IPS-11a (cell line): Measurements from ENCODE around the gene AHCYL1.
A peak's percentile ranks its signal among the peaks of the same experiment; 100 is the strongest.

Experiments used
- H3K4me3 ChIP-seq: one replicate; pipeline ENCODE4 v1.5.1; 2013; ENCODE audit warnings: low read depth, low read length, control low read depth

Gene AHCYL1

DNA sequence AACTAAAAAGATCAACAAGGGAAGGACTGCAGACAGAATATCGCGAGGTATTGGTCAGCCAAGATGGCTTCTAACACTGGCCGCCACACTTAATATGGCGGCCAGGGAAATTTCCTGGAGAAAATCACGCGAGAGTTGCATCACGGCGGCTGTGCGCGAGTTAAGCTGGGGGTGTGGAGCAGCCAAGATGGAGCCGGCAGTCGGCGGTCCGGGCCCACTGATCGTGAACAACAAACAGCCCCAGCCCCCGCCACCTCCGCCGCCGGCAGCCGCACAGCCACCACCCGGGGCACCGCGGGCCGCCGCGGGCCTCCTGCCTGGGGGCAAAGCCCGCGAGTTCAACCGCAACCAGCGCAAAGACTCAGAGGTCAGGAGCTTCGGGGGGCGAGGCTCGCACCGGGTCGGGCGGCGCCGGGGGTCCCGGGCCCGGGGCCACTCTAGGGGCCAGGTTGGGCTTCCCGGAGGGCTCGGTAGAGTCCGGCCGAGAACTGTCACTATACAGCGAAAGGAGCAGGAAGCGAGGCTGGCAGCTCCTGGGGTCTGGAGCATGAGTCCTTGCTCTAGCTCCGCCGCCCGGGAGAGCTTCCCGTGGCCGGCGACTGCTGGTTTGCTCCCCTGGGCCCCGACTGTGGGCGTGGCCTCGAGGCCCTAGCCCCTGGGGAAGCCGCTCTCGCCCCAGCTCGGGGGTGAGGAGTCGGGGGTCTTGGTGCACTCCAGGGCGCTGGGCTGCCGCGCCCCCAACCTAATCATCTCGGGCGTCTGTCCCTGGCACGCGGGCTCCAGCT, 50.1 kb downstream of the AHCYL1 start, which contains the start of gene STRIP1:
STRIP1 (plus strand) TSS at position 174 of the 785 bp plus-strand sequence; CDS start at position 188, 14 bp downstream.
- peak within 1 kb of the TSS; percentile 62 for H3K4me3 ChIP-seq

DNA sequence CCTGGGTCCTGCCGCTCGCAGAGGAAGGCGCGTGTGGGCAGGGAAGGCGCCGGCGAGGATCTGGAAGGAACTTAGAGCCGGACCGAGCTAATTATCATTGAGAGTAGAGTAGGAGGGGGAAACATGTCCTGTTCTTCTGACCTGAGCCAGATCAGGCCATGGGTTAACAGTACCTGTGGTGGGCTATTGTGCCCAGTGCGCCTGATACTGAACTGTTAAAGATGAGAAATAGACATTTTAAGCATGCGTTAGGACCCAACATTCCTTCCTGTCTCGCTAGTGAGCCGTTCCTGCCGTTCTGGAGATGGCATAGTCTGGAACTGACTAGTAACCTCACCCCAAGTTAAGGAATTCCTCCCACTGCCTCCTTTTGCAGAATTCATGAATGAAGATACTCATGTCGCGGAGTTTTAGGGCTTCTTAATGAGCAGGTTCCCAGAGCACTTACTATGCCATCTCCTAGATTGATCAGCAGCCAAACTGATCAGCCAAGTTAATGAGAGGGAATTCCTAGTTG, 50.7 kb downstream of the AHCYL1 start:
- peak overlapping the region; percentile 62 for H3K4me3 ChIP-seq

DNA sequence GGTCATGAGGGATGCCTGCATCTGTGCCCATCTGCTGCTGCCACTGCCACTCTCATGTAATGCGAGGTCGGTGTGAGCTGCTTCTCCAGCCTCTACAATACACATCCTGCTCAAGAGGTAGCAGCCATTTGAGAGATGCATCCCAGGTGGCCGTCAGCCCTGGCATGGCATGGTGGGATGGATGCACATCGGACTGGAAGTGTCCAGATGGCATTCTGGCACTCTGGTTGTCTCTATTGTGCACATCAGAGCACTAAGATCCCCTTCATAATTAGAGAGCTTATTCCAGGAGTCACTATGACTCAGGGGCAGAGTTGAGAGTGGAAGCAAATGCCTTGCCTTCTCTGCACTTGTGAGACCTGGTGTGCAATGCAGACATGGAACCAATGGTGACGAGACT, 53.7 kb downstream of the AHCYL1 start:
- no peak overlapping the region for H3K4me3 ChIP-seq

DNA sequence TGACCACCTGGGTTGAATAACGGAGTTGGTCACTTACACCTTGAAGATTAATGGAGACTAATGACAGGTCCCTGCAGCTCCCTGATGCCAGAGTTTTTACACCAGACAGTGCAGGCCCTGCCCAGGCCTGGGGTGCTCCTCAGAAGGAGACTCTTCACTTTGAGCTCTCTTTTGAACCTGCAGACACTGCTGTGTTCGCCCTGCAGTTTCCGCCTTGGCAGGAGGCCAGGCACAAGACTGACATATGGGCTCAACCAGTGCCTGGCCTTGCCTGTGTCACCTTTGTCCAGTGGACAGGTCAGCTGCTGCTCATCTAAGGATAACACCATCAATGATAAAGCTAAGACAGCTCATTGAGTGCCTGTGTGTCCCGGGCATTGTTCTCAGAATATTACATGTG, 55.1 kb downstream of the AHCYL1 start:
- no peak overlapping the region for H3K4me3 ChIP-seq

DNA sequence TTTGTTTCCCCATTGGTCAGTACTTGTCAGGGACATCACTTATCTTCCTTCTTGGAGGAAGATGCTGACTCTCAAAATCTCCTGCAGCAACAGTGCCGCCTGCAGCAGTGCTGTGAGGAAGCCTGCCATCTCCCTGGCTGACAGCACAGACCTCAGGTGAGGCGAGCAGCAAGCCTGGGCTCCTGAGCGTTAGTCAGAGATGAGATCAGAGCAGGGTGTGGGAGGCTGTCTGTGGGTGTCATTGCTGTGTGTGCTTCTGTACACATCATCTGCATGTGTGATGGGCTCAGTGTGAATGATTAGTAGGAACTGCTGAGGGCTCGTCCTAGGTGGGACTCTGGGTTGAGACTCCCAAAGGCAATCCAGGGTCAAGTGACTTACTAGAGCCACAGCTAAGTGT, 56.0 kb downstream of the AHCYL1 start:
- H3K4me3 ChIP-seq, result no peak overlapping the region

DNA sequence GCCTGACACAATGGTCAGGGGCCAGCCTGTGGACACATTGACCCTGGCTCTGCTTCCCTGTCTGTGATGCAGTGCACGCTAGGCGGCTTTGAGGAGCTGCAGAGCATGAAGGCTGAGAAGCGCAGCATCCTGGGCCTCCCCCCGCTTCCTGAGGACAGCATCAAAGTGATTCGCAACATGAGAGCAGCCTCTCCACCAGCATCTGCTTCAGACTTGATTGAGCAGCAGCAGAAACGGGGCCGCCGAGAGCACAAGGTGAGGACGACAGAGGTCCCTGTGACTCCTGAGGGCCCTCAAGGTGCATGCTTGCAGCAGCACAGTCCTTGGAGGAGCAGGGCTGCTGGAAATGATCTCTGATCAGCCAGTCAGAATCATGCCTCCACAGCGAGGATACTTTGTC, 58.5 kb downstream of the AHCYL1 start:
- no peak overlapping the region for H3K4me3 ChIP-seq

DNA sequence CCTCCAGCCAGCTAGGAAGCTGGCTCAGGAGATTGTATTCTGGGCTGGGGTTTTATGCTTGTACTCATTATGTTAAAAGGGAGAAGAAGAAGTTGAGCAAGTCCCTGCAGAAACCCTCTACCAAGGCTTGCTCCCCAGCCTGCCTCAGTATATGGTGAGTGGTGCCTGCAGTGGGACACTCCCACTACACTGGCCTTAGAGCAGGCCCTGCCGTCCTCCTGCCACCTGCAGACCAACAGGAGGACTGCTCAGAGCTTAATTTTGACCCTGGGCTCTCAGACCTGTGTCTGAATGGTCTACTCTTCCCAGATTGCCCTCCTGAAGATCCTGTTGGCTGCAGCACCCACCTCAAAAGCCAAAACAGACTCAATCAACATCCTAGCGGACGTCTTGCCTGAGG, 62.9 kb downstream of the AHCYL1 start:
- no peak overlapping the region for H3K4me3 ChIP-seq

DNA sequence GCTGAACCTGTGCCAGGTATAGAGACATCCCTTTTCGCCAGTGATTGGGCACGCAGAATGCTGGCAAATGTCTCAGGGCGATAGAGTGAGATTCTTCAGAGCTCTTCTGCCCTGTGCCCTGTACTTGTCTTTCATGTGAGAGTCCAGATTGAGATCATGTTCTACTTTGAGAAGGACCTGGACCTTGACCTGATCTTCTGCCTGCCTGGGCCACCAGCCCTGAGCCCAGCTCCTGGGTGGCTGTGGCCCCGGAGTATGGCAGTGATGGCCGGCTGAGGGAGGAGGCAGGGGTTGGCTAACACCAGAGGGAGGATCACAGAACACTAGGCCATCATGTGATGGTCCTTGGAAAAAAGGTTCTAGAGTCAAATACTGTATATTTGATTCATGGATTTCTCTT, 63.7 kb downstream of the AHCYL1 start:
- H3K4me3 ChIP-seq, result no peak overlapping the region

DNA sequence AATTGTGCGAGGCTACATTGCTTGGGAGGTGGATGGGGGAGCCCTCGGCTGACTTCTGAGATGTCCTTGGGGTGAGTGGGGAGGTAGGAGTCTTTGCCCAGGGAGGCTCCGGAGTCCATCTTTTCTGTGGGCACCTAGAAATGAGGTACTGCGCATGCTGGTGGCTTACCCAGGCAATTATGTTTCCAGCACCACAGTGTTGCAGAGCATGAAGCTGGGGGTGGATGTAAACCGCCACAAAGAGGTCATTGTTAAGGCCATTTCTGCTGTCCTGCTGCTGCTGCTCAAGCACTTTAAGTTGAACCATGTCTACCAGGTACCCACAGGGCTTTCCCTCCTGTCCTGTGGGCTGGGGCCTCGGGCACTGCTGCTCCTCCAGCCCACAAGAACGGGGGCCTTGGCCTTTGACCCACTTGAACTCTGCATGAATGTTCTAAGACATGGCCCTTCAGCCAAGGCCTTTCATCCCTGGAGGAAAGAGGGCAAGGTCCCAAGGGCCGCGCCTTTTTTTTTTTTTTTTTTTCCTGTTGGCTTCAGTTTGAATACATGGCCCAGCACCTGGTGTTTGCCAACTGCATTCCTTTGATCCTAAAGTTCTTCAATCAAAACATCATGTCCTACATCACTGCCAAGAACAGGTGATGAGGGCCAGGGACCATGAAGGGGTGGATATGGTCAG, 64.5 kb downstream of the AHCYL1 start:
- H3K4me3 ChIP-seq, result no peak overlapping the region

DNA sequence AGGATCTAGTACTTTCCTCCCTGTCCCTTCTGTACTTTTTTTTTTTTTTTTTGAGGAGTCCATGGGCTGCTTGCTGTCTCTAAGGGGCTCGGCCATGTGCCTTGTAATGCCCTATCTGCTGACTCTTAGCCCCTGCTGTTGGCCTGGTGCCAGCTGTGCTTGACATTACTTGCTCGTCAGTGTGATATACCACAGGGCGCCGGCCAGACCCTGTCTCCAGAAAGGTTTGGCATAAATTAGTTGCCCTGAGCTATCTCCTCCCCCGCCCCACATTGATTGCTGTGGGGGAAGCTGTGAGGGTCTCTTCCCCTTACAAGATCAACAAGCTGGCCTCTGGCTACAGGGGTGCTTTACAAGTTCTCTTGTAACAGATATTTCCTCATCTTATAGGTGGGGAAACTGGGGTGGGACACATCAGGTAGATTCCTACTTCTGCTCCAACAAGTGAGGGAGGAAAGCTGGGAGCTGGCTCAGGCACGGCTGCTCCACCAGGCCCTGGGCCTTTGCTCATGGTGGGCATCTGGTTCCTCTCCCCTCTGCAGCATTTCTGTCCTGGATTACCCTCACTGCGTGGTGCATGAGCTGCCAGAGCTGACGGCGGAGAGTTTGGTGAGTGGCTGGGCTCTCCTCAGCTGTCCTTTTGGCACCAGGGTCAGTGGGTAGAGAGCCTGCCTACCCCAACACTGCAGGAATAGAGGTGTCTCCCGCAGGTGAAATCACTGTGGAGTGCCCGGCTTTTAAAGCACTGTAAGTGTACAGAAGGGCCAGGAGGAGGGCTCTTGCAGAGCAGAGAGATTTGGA, 65.4 kb downstream of the AHCYL1 start:
- H3K4me3 ChIP-seq, result no peak overlapping the region

DNA sequence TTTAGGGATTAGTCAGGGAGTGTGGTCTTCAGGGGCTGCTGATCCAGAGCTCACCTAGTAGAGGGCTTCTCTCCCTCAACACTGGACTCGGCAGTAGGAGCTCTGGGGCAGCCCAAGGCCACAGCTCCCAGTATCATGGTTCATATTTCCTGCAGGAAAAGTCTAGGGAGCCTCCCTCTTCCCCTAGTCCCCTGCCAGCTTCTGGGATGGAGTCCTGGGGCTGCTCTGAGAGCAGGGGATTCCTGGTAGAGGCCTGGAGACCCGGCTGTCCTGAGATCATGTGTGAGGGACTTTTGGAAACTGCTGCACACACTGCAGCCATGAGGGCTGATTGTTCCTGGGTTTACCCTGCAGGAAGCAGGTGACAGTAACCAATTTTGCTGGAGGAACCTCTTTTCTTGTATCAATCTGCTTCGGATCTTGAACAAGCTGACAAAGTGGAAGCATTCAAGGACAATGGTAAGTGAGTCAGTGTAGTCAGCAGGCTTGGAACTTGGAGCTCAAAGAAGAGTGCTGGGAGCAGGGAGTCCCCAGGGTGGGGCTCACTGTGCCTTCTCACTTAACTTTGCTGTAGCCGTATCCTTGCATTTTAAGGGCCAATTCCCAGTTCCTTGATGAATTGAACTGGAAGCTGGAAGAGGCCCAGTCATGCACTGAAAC, 66.2 kb downstream of the AHCYL1 start:
- H3K4me3 ChIP-seq, result no peak overlapping the region

DNA sequence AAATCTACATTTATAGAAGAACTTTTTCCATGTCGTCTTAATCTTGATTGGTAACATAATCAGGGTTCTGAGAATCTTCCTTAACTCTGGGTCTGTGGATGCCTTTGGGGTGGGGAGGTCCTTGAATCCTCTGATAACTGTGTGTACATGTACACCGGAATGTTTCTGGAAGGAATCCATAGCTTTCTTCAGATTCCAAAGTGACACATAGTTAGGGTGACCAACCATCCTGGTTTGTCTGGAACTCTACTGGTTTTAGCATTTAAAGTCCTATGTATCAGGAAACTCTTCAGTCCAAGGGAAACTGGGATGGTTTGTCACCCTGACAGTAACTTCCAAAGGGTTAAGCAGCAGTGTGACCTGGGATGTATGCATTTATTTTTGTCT, 66.7 kb downstream of the AHCYL1 start:
- H3K4me3 ChIP-seq, result no peak overlapping the region

DNA sequence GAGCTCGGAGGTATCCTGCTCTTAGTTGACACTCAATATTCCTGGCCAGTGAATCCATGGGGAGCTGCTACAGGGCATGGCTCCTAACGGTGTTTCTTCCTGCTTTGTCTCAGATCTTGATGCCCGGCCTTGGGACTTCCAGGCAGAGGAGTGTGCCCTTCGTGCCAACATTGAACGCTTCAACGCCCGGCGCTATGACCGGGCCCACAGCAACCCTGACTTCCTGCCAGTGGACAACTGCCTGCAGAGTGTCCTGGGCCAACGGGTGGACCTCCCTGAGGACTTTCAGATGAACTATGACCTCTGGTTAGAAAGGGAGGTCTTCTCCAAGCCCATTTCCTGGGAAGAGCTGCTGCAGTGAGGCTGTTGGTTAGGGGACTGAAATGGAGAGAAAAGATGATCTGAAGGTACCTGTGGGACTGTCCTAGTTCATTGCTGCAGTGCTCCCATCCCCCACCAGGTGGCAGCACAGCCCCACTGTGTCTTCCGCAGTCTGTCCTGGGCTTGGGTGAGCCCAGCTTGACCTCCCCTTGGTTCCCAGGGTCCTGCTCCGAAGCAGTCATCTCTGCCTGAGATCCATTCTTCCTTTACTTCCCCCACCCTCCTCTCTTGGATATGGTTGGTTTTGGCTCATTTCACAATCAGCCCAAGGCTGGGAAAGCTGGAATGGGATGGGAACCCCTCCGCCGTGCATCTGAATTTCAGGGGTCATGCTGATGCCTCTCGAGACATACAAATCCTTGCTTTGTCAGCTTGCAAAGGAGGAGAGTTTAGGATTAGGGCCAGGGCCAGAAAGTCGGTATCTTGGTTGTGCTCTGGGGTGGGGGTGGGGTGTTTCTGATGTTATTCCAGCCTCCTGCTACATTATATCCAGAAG, 69.2 kb downstream of the AHCYL1 start:
- H3K4me3 ChIP-seq, result no peak overlapping the region

DNA sequence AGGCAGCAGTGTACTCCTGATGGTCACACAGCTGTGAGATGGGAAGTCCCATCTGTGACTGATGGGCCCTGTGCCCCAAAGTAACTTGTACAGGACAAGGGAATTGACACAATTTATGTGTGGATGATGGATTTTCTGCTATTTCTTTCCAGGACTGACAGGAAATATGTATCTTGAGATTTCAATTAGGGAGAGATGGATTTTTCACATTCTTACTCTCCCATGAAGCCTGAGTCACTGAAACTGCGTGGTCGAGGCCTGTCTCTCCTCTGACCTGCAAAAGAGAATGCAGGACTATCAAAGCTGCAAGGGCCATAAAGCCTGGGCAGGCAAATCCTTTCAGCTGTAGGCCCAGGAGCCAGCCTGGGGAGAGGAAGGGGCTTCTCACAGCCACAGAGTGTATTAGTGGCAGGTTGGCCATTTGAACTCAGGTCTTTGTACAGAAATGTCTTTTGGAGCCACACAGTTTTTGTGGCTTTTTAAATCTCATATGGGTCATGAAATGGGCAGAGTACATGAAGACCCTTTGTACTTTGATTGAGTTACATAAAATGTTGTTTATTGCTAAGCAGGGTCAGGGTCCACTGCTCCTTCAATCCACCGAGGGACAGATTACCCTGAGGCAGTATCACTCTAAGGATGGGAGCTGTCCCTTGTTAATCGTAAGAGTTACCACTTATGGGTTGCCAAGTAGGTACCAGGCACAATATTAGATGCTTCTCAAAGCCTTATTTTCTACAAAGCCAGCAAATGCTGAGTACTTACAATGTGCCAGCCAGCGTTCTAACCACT, 71.1 kb downstream of the AHCYL1 start:
- no peak overlapping the region for H3K4me3 ChIP-seq

DNA sequence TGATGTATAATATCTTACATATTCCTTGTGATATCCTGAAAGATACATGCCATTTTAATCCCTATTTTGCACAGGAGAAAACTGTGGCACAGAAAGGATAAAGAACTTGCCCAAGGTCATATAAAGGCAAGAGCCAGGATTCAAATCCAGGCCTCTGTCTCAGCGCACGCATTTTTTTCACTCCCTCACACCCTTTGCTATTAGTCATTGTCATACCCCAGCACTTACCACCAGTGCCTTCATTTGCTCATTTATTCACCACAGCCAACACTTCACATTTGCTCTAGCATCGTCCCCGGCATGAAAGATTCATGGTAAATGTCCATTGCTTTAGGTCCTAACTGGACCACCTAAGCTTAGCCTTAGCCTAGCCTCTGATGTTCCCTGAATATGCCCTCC, 71.7 kb downstream of the AHCYL1 start:
- H3K4me3 ChIP-seq, result no peak overlapping the region

DNA sequence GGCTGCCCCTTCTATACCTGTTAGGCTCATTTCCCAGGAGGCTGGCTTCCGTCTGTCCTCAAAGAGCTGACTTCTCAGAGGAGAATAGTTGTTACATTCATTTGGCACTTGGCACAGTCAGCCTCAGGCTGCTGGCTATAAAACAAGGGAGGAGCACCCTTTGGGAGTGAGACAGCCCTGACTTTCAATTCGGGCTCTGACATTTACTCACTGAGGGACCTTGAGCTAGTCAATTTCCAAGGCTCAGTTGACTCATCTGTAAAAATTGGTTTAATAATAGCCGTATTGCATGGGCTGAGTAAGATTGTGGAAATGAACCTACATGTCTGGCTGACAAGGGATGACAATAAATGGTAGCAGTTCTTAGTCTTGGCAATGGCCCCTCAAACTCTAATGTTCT, 72.2 kb downstream of the AHCYL1 start:
- H3K4me3 ChIP-seq, result no peak overlapping the region

DNA sequence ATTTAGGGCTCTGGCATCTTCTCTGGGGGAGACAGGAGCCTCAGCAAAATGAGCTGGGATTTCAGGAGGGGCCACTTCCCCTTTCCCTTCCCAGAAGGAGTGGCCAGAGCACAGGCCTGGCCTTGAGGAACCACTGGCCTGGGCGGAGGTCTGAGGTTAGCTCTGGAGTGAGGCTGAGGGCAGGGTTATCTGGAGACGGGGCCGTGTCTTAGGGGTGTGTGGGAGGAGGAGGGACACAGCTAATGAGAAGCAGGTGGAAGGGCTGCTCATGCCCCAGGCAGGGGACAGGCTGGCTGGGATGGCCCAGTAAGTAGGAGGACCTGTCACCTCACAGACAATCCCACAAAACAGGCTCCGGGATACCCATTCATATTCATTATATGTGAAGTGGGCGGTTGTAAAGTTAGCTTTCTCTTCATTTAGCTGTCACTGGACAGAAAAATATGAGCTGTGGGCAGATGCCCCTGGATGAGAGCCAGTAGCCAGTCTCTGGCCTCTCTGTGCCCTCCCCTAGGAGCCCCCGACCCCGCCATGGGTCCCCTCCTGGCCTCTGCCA, 73.5 kb downstream of the AHCYL1 start:
- H3K4me3 ChIP-seq, result no peak overlapping the region

DNA sequence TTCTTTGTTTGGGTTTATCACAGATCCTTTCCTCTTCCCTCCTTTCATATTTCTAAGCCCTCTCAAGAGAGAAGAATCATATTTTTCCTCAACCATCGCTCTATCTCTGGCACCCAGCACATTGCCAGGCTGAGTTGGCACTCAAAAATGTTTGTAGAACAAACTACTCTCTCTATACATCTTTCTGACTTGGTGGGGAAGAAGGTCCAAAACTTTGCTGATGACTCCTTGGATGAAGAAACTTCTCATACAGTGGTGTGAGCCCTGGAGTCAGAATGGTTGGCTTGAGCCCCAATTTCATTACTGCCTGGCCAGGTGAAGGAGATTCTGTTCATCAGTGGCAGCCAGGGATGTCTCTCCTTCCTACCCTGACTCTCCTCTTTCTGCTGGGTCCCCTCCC, 74.0 kb downstream of the AHCYL1 start:
- no peak overlapping the region for H3K4me3 ChIP-seq
